NCI-H1048 (cell line): ENCODE results near the gene CEP70.

Source experiments
- DNase-seq: peaks from one replicate; lab custom pipeline; 2025; lab: John Stamatoyannopoulos, UW

The CEP70 gene

GRCh38 chr3:138450704-138451424 is 143.2 kb downstream of the CEP70 start:
- DNase-seq = no peak

DNA sequence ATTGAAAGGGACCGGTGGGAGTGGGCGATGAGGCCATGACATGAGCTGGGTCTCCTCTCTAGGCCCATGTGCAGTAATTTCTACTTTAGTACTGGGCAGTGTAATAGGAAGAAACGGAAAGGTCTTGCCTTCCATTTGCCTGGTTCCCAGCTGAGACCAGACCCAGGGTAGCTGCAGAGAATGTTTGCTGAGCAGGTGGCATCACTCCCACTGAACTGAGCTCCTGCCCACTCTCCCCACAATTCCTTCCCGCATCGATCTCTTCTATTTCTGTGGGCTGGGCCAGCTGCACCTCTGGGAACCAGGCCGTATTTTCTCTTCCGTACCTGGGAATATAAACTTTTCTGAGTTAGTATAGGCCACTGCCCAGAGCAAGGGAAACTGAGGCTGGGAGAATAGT is 143.9 kb downstream of the CEP70 start:
- no peak for DNase-seq

DNA sequence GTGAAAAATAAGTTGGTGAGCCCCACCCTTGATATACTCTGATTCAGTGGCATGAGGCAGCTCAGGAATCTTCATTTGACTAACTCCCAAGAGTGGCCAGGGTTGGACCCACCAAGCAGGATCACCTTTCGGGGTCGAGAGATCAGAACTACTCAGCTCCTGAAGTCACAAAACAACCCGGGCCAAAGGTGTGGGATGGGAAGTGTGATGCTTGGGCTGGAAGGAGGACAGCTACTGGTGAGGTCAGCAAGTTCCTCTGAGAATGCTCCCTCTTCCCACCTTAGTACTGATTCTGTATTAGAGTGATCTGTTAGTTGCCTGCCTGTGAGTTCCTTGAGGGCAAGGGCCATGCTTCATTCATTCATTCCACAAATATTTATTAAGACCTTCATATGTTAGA is 144.6 kb downstream of the CEP70 start:
- DNase-seq = no peak

DNA sequence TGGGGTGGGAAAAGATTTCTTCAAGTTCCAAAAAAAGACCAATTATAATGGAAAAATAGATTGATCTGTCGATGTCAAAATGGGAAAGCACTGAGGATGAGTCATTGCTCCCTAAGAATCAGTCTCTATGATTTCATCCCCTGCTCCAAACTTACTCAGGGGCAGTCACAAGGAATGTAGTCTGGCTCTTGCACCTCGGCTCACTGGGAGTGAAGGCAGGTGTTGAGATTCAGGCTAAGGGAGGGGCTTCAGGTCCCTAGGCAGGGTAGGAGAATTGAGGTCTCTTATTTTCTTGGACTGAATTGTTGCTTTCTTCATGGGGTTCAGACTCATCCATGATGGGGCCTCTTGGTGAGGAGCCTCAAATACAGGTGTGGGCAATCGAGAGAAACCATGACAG is 145.4 kb downstream of the CEP70 start:
- DNase-seq = no peak

DNA sequence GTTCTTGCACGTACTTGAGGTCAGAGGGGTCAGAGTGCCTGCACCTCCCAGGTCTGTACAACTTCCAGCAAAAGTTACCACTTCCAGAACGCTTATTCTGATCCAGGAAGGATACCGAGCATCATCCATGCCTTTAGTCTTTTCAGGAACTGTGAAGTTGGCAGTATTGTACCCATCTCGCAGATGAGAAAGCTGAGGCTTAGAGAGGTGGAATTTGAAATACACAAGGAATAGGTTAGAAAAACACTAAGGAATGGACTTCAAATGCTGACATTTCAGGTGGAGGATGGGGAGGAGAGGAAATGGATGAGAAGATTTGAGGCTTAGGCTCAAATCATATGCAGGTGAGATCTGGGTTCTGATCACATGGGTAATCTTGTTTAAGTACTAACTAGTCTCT is 148.4 kb downstream of the CEP70 start:
- DNase-seq = no peak

DNA sequence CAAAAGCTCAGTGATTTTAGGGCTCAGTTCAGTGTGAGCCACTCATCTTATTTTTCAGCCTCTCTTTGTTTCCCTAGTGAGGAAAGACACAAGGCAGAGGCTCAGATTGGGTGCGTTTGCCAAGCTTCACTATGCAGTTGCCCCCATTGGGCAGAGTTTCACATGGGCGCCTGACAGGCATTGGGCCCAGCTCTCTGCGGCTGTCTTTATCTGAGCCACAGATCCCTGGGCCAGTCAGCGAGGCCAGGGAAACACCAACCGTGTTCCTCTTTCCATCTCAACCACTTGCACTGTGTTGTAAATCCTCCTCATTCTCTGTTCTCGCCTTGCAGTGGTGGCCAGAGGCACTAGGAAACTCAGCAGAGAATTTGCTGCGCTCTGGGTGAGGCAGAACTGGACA is 148.8 kb downstream of the CEP70 start:
- no peak for DNase-seq
